ENCODE data around the gene COL26A1. TPM values are rescaled to one million over a fixed set of nuclear protein-coding genes. Genes with fewer than 3 reads are reported as not detected.

The COL26A1 gene
- total RNA-seq, 1 donor from 2014 or later: not detected

- intact Hi-C loops (cut with DNase I): no loop called here
- ATAC-seq (ENCODE audit: poor library complexity): no peak
- DNase-seq: no peak
Measured at GRCh38 chr7:101564778-101565211, 202.1 kb downstream of the COL26A1 start.

- ATAC-seq (ENCODE audit: poor library complexity) (no peak), DNase-seq (no peak)
- intact Hi-C loops (cut with DNase I): no loop called here
Measured at GRCh38 chr7:101565601-101566209, 203.0 kb downstream of the COL26A1 start.

GRCh38 chr7:101567230-101567629 is 204.6 kb downstream of the COL26A1 start:
- intact Hi-C loops (cut with DNase I): no loop called here
- DNase-seq (no peak), ATAC-seq (ENCODE audit: poor library complexity) (no peak)

GRCh38 chr7:101572156-101572555 is 209.5 kb downstream of the COL26A1 start:
- DNase-seq (no peak), ATAC-seq (ENCODE audit: poor library complexity) (no peak)
- intact Hi-C loops (cut with DNase I): no loop called here

GRCh38 chr7:101575168-101575567 is 212.5 kb downstream of the COL26A1 start:
- no peak for ATAC-seq (ENCODE audit: poor library complexity)
- intact Hi-C loops (cut with DNase I): no loop called here
- no peak for DNase-seq

- DNase-seq: no peak
- intact Hi-C loops (cut with DNase I): no loop called here
- no peak for ATAC-seq (ENCODE audit: poor library complexity)
Measured at GRCh38 chr7:101575721-101576120, 213.0 kb downstream of the COL26A1 start.

- ATAC-seq (ENCODE audit: poor library complexity): no peak
- no peak for DNase-seq
- intact Hi-C loops (cut with DNase I): no loop called here
Measured at GRCh38 chr7:101576998-101577397, 214.3 kb downstream of the COL26A1 start.

GRCh38 chr7:101578552-101578951 is 215.9 kb downstream of the COL26A1 start:
- no peak for DNase-seq
- ATAC-seq (ENCODE audit: poor library complexity): no peak
- intact Hi-C loops (cut with DNase I): no loop called here

GRCh38 chr7:101580596-101580995 is 217.9 kb downstream of the COL26A1 start:
- ATAC-seq (ENCODE audit: poor library complexity) (no peak), DNase-seq (no peak)
- intact Hi-C loops (cut with DNase I): no loop called here

GRCh38 chr7:101581891-101582290 is 219.2 kb downstream of the COL26A1 start:
- ATAC-seq (ENCODE audit: poor library complexity): no peak
- intact Hi-C loops (cut with DNase I): no loop called here
- no peak for DNase-seq

GRCh38 chr7:101582971-101583370 is 220.3 kb downstream of the COL26A1 start:
- ATAC-seq (ENCODE audit: poor library complexity) (no peak), DNase-seq (no peak)
- intact Hi-C loops (cut with DNase I): no loop called here

- DNase-seq (no peak), ATAC-seq (ENCODE audit: poor library complexity) (no peak)
- intact Hi-C loops (cut with DNase I): no loop called here
Measured at GRCh38 chr7:101586078-101586905, 223.6 kb downstream of the COL26A1 start.

GRCh38 chr7:101586906-101587677 is 224.4 kb downstream of the COL26A1 start:
- ATAC-seq (ENCODE audit: poor library complexity) (no peak), DNase-seq (no peak)
- intact Hi-C loops (cut with DNase I): no loop called here

GRCh38 chr7:101588131-101588935 is 225.7 kb downstream of the COL26A1 start:
- ATAC-seq (ENCODE audit: poor library complexity) (no peak), DNase-seq (no peak)

GRCh38 chr7:101589052-101589451 is 226.4 kb downstream of the COL26A1 start:
- DNase-seq (no peak), ATAC-seq (ENCODE audit: poor library complexity) (no peak)
- intact Hi-C loops (cut with DNase I): no loop called here

More at GRCh38 chr7:101588131-101588935, 225.7 kb downstream of the COL26A1 start:
- intact Hi-C loops (cut with DNase I): no loop called here

- ATAC-seq (ENCODE audit: poor library complexity) (no peak), DNase-seq (no peak)
- intact Hi-C loops (cut with DNase I): no loop called here
Measured at GRCh38 chr7:101589976-101590662, 227.4 kb downstream of the COL26A1 start.

GRCh38 chr7:101590663-101591435 is 228.2 kb downstream of the COL26A1 start:
- DNase-seq (no peak), ATAC-seq (ENCODE audit: poor library complexity) (no peak)
- intact Hi-C loops (cut with DNase I): no loop called here

Data from Right ventricle myocardium superior (tissue), 1 donor.